ENCODE data around the gene FMO3. TPM values are rescaled to one million over a fixed set of nuclear protein-coding genes. Genes with fewer than 3 reads are reported as not detected.

Gene FMO3
- total RNA-seq, 1 donor from 2014 or later: not detected

- Mint-ChIP-seq H3K4me1 (ENCODE audit: low read depth, unreplicated experiment) (no peaks in the 10 kb centered on the region), H3K27me3 (ENCODE audit: low read depth, unreplicated experiment) (no peaks in the 10 kb centered on the region), H3K9me3 (ENCODE audit: unreplicated experiment) (no peaks in the 10 kb centered on the region), H3K4me3 (ENCODE audit: unreplicated experiment) (no peak overlapping the region), H3K27ac (ENCODE audit: unreplicated experiment) (no peak overlapping the region), H3K36me3 (ENCODE audit: low read depth, unreplicated experiment) (no peaks in the 10 kb centered on the region)
- DNase-seq (ENCODE audit: low read depth) (no peak), FAIRE-seq (no peak)
- Histone ChIP-seq H3K9me3 (ENCODE audit: insufficient read depth, low read depth, low read length) (no peaks in the 10 kb centered on the region), H3K27ac (ENCODE audit: low read depth, low read length) (no peak overlapping the region), H3K36me3 (ENCODE audit: insufficient read depth, low read length) (no peaks in the 10 kb centered on the region), H2AFZ (ENCODE audit: low read depth, low read length) (no peak overlapping the region), H3K27me3 (ENCODE audit: insufficient read depth, low read length) (no peaks in the 10 kb centered on the region), H3K4me2 (ENCODE audit: low read length) (no peak overlapping the region), H4K20me1 (ENCODE audit: insufficient read depth, low read length) (no peaks in the 10 kb centered on the region), H3K9ac (ENCODE audit: low read length) (no peak overlapping the region), H3K4me3 (ENCODE audit: insufficient read depth, low read depth, low read length) (no peak overlapping the region), H3K79me2 (ENCODE audit: insufficient read depth, low read length) (no peaks in the 10 kb centered on the region), H3K4me1 (ENCODE audit: insufficient read depth, low read length) (no peaks in the 10 kb centered on the region)
- TF ChIP-seq CTCF (IDR thresholded peaks at IDR 0.05; ENCODE audit: insufficient read depth, low read depth, low read length): no peak
- no peak for TF ChIP-seq EZH2 (IDR thresholded peaks at IDR 0.05; ENCODE audit: insufficient read depth, low read length)
Measured at GRCh38 chr1:171075041-171075440, 15.7 kb upstream of the FMO3 start.

GRCh38 chr1:171081314-171081753, 9.4 kb upstream of the FMO3 start:
- no peak overlapping the region for H3K9ac ChIP-seq (ENCODE audit: low read length)
- H3K4me1 Mint-ChIP-seq (ENCODE audit: low read depth, unreplicated experiment): no peaks in the 10 kb centered on the region
- H3K4me2 ChIP-seq (ENCODE audit: low read length): peak overlapping the region; percentile 41
- no peaks in the 10 kb centered on the region for H3K9me3 ChIP-seq (ENCODE audit: insufficient read depth, low read depth, low read length)
- H3K36me3 Mint-ChIP-seq (ENCODE audit: low read depth, unreplicated experiment): no peaks in the 10 kb centered on the region
- no peak overlapping the region for H3K27ac ChIP-seq (ENCODE audit: low read depth, low read length)
- no peaks in the 10 kb centered on the region for H3K27me3 ChIP-seq (ENCODE audit: insufficient read depth, low read length)
- H3K79me2 ChIP-seq (ENCODE audit: insufficient read depth, low read length): no peaks in the 10 kb centered on the region
- peak; percentile 45 for FAIRE-seq
- peak; percentile 31 for DNase-seq (ENCODE audit: low read depth)
- TF ChIP-seq EZH2 (IDR thresholded peaks at IDR 0.05; ENCODE audit: insufficient read depth, low read length) (no peak), CTCF (IDR thresholded peaks at IDR 0.05; ENCODE audit: insufficient read depth, low read depth, low read length) (peak; percentile 37)
- H4K20me1 ChIP-seq (ENCODE audit: insufficient read depth, low read length): no peaks in the 10 kb centered on the region
- no peak overlapping the region for H3K27ac Mint-ChIP-seq (ENCODE audit: unreplicated experiment)
- no peak overlapping the region for H3K4me3 Mint-ChIP-seq (ENCODE audit: unreplicated experiment)
- H2AFZ ChIP-seq (ENCODE audit: low read depth, low read length): peak overlapping the region; percentile 52
- no peak overlapping the region for H3K4me3 ChIP-seq (ENCODE audit: insufficient read depth, low read depth, low read length)
- H3K36me3 ChIP-seq (ENCODE audit: insufficient read depth, low read length): no peaks in the 10 kb centered on the region
- H3K4me1 ChIP-seq (ENCODE audit: insufficient read depth, low read length): no peaks in the 10 kb centered on the region
- H3K9me3 Mint-ChIP-seq (ENCODE audit: unreplicated experiment): no peaks in the 10 kb centered on the region
- H3K27me3 Mint-ChIP-seq (ENCODE audit: low read depth, unreplicated experiment): peaks cover 1% of the 10 kb centered on the region

GRCh38 chr1:171081763-171082201, 8.9 kb upstream of the FMO3 start:
- H4K20me1 ChIP-seq (ENCODE audit: insufficient read depth, low read length): no peaks in the 10 kb centered on the region
- no peaks in the 10 kb centered on the region for H3K27me3 ChIP-seq (ENCODE audit: insufficient read depth, low read length)
- no peak overlapping the region for H3K4me3 ChIP-seq (ENCODE audit: insufficient read depth, low read depth, low read length)
- no peak overlapping the region for H3K9ac ChIP-seq (ENCODE audit: low read length)
- no peaks in the 10 kb centered on the region for H3K4me1 Mint-ChIP-seq (ENCODE audit: low read depth, unreplicated experiment)
- peaks cover 1% of the 10 kb centered on the region for H3K27me3 Mint-ChIP-seq (ENCODE audit: low read depth, unreplicated experiment)
- no peak overlapping the region for H3K27ac Mint-ChIP-seq (ENCODE audit: unreplicated experiment)
- H3K4me2 ChIP-seq (ENCODE audit: low read length): peak overlapping the region; percentile 41
- FAIRE-seq (no peak), DNase-seq (ENCODE audit: low read depth) (no peak)
- no peaks in the 10 kb centered on the region for H3K9me3 Mint-ChIP-seq (ENCODE audit: unreplicated experiment)
- H3K36me3 ChIP-seq (ENCODE audit: insufficient read depth, low read length): no peaks in the 10 kb centered on the region
- no peaks in the 10 kb centered on the region for H3K79me2 ChIP-seq (ENCODE audit: insufficient read depth, low read length)
- H3K4me3 Mint-ChIP-seq (ENCODE audit: unreplicated experiment): no peak overlapping the region
- peak overlapping the region; percentile 52 for H2AFZ ChIP-seq (ENCODE audit: low read depth, low read length)
- no peaks in the 10 kb centered on the region for H3K36me3 Mint-ChIP-seq (ENCODE audit: low read depth, unreplicated experiment)
- no peaks in the 10 kb centered on the region for H3K4me1 ChIP-seq (ENCODE audit: insufficient read depth, low read length)
- no peaks in the 10 kb centered on the region for H3K9me3 ChIP-seq (ENCODE audit: insufficient read depth, low read depth, low read length)
- H3K27ac ChIP-seq (ENCODE audit: low read depth, low read length): no peak overlapping the region
- TF ChIP-seq CTCF (IDR thresholded peaks at IDR 0.05; ENCODE audit: insufficient read depth, low read depth, low read length) (no peak), EZH2 (IDR thresholded peaks at IDR 0.05; ENCODE audit: insufficient read depth, low read length) (no peak)
